Ishikawa (cell line): Measurements from ENCODE around the gene INCENP.

ENCODE experiments used
- CREB1 ChIP-seq: IDR thresholded peaks from 2 replicates; pipeline ENCODE4 v1.6.1; 2012; ENCODE audit warnings: low read depth
- EGR1 ChIP-seq: IDR thresholded peaks from 2 replicates; pipeline ENCODE4 v1.6.1; 2012
- REST ChIP-seq: IDR thresholded peaks from 2 replicates; pipeline ENCODE4 v1.6.1; 2012; ENCODE audit warnings: low read depth, mild to moderate bottlenecking
- TAF1 ChIP-seq: IDR thresholded peaks from 2 replicates; pipeline ENCODE4 v1.6.1; 2012; ENCODE audit warnings: low read depth, mild to moderate bottlenecking
- USF1 ChIP-seq: IDR thresholded peaks from 2 replicates; pipeline ENCODE4 v1.6.1; 2012

- TF ChIP-seq EGR1 (no peak), USF1 (no peak), TAF1 (no peak), CREB1 (no peak), REST (no peak)
Observed at GRCh38 chr11:62151737-62152102, 27.9 kb downstream of the INCENP start.
